Upper lobe of right lung (tissue), 1 donor: ENCODE measurements around the gene BACH2. TPM values are rescaled to one million over a fixed set of nuclear protein-coding genes. Genes with fewer than 3 reads are reported as not detected.

ENCODE experiments used
- ATAC-seq: fragments of 200-7000 bp; cut with Tn5 transposase; one replicate; pipeline ENCODE4 v1.9.1; 2020; ENCODE audit warnings: mild to moderate bottlenecking, moderate library complexity
- DNase-seq: peaks from one replicate; pipeline ENCODE4 v3.0.0-alpha.2; 2020
- H3K27ac ChIP-seq: fragments of 200-600 bp; one replicate; pipeline ENCODE4 v1.8.0; 2022
- H3K27me3 ChIP-seq: fragments of 200-600 bp; one replicate; pipeline ENCODE4 v1.8.0; 2022; ENCODE audit warnings: mild to moderate bottlenecking
- H3K36me3 ChIP-seq: fragments of 200-600 bp; one replicate; pipeline ENCODE4 v1.8.0; 2022
- H3K4me1 ChIP-seq: fragments of 200-600 bp; one replicate; pipeline ENCODE4 v1.8.0; 2022
- H3K4me3 ChIP-seq: fragments of 200-600 bp; one replicate; pipeline ENCODE4 v1.8.0; 2022; ENCODE audit warnings: mild to moderate bottlenecking
- H3K9me3 ChIP-seq: fragments of 200-600 bp; one replicate; pipeline ENCODE4 v1.8.0; 2022
- intact Hi-C: fragments of 100-400 bp; cut with DNase I; formaldehyde crosslinking; loops from one replicate; pipeline ENCODE4 v1.11.0; 2022
- total RNA-seq: library from RNA; stranded (reverse); fragmentation: NEBNext Ultra II Directional; extraction: Animal tissue kit (Norgen Biotek cat#: 25700); gene quantifications from one replicate; pipeline ENCODE4 v1.2.1, GENCODE V29; 2021
- TF ChIP-seq, protein P1 (sequence below): fragments of 200-600 bp; IDR thresholded peaks from one replicate; pipeline ENCODE4 v1.8.0; 2022; ENCODE audit warnings: antibody characterized with exemption
- donor health status: DM: no; HTN: yes; CAD: no; lungs with severe emphysema.

The BACH2 gene
- total RNA-seq, 1 donor from 2014 or later, result 4.9 TPM

DNA sequence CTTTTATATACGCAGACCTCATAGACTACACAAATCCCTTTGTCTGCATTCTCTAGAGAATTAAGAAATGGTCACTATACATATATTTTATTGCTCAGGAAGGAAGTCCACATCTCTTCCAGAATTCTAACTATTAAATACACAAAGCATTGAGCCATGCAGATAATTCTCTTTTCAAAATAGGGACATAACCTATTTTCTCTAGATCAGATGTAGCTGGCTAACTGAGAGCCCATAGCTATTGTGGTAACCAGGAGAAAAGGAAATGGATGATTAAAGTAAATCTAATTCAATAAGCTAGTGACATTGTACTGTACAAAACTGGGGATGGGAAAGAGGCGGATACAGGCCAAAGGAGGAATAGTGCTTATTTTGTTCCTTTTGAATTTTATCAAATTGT lies 137.2 kb downstream of the BACH2 start:
- intact Hi-C loops, result no loop called here
- Histone ChIP-seq H3K36me3 (no peaks in the 10 kb centered on the region), H3K4me1 (no peaks in the 10 kb centered on the region), H3K27ac (no peak overlapping the region), H3K27me3 (no peaks in the 10 kb centered on the region), H3K9me3 (no peaks in the 10 kb centered on the region), H3K4me3 (no peak overlapping the region)
- no peak for DNase-seq
- TF ChIP-seq, protein P1, sequence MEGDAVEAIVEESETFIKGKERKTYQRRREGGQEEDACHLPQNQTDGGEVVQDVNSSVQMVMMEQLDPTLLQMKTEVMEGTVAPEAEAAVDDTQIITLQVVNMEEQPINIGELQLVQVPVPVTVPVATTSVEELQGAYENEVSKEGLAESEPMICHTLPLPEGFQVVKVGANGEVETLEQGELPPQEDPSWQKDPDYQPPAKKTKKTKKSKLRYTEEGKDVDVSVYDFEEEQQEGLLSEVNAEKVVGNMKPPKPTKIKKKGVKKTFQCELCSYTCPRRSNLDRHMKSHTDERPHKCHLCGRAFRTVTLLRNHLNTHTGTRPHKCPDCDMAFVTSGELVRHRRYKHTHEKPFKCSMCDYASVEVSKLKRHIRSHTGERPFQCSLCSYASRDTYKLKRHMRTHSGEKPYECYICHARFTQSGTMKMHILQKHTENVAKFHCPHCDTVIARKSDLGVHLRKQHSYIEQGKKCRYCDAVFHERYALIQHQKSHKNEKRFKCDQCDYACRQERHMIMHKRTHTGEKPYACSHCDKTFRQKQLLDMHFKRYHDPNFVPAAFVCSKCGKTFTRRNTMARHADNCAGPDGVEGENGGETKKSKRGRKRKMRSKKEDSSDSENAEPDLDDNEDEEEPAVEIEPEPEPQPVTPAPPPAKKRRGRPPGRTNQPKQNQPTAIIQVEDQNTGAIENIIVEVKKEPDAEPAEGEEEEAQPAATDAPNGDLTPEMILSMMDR, result no peak
- no peak for ATAC-seq

DNA sequence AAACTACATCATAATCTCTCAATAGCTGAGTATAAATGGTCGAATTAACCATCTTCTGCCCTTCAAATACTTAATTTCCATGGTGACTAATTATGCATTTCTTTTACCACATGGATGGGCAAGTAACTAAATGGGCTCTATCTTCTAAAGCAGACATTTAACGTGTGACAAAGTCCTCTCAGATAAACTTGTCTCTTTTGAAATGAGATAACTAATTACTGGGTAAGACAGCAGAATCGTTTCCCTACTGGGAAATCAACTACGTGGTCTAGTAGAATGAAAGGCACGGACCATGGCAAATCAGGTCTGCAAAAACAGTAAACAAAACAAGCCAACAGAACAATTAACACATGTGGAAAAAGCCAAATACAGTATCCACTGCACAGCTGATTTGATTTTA lies 137.7 kb downstream of the BACH2 start:
- no peak for DNase-seq
- intact Hi-C loops, result no loop called here
- no peak for ATAC-seq
- TF ChIP-seq, protein P1, result no peak
- Histone ChIP-seq H3K4me3 (no peak overlapping the region), H3K4me1 (no peaks in the 10 kb centered on the region), H3K9me3 (no peaks in the 10 kb centered on the region), H3K27ac (no peak overlapping the region), H3K27me3 (no peaks in the 10 kb centered on the region), H3K36me3 (no peaks in the 10 kb centered on the region)

DNA sequence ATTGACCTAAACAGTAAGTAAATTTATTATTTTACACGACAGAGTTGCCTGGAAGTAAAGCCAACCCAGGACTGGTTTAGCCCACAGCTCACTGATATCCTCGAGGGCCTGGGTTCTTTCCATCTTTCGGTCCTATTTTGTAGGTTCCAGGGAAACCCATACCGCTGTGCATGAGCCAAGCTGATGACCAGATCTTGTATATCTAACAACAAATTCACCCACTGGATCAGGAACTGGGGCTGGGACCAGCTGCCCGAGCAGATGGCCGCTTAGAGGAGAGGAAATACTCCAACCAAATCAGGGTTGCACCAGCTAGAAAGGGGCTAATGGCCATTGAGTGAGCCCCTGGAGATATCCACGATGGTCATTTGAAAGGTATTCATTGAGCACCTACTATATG lies 139.2 kb downstream of the BACH2 start:
- no peaks in the 10 kb centered on the region for H3K4me1 ChIP-seq
- H3K36me3 ChIP-seq, result no peaks in the 10 kb centered on the region
- DNase-seq (no peak), ATAC-seq (no peak)
- H3K9me3 ChIP-seq, result no peaks in the 10 kb centered on the region
- H3K27ac ChIP-seq, result no peak overlapping the region
- TF ChIP-seq, protein P1, result no peak
- H3K27me3 ChIP-seq, result no peaks in the 10 kb centered on the region
- H3K4me3 ChIP-seq, result no peak overlapping the region
- intact Hi-C loops, result no loop called here

DNA sequence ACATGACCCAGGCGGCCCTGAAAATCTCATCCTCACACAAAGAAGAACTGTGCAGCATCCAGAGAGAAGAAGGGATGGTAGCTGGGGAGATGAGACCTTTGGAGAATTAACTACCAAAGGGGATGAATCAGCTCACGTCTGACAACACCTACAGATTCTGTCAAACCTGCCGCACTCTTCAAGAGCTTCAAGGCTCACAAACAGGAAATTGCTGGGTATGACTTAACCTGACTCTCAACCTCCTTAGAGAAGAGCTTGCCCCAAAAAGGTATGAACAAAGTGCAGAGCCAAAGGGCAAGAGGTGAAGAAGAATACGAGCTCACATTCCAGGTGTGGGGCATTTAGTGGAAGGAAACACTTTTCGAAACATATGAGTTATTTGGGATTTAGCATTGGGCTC lies 139.8 kb downstream of the BACH2 start:
- ATAC-seq, result no peak
- no peaks in the 10 kb centered on the region for H3K9me3 ChIP-seq
- no peaks in the 10 kb centered on the region for H3K36me3 ChIP-seq
- no peak for DNase-seq
- intact Hi-C loops, result no loop called here
- H3K27me3 ChIP-seq, result no peaks in the 10 kb centered on the region
- TF ChIP-seq, protein P1, result no peak
- H3K4me1 ChIP-seq, result no peaks in the 10 kb centered on the region
- no peak overlapping the region for H3K4me3 ChIP-seq
- H3K27ac ChIP-seq, result no peak overlapping the region

DNA sequence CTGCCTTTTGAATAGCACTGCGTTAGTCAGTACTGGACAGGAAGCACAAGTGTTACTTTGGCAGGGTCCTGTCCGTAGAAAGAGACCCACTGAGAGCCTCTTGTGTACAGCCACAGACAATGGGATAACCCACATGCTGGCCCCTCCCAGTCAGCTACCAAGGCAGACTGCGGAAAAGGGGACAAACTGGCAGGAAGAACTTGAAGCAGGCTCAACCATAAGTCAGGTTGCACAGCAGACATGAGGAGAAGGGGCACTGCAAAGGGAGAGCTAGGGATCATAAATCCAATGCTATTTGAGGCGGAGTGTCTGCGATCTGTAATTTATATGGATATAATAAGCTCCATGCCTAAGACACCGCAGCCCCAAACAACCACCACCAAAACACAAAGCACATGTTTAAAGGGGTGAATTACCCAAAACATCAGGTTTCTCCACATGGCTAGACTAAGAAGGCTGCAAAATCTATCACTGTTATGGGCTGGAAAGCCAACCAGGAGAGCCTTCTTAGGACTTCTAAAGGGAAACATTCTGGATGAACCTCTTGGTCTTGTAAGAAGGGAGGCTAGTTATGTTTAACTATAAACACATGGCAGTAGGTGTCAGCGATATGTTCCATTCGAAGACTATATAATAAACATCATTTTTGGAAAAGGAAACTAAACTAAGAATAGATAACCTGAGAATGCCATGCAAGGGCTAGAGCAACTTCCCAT lies 141.7 kb downstream of the BACH2 start:
- peak; percentile 51 for ATAC-seq
- intact Hi-C loops, result no loop called here
- Histone ChIP-seq H3K4me1 (no peaks in the 10 kb centered on the region), H3K27me3 (no peaks in the 10 kb centered on the region), H3K9me3 (no peaks in the 10 kb centered on the region), H3K27ac (no peak overlapping the region), H3K4me3 (no peak overlapping the region), H3K36me3 (no peaks in the 10 kb centered on the region)
- TF ChIP-seq, protein P1, result no peak
- DNase-seq, result no peak
